Limb (tissue), 2 donors: ENCODE measurements around the gene SLC5A10.
"Not testable (repeated sequence)": the region's sequence is repeated elsewhere in the genome, so short reads cannot be mapped to it uniquely, and the experiment has no call there.

Experiments used
- DNase-seq, 2 donors: peaks; one replicate each; pipeline ENCODE4 v3.0.0-alpha.2; 2016; ENCODE audit errors: extremely low spot score in 2 of 2

Gene SLC5A10

DNA sequence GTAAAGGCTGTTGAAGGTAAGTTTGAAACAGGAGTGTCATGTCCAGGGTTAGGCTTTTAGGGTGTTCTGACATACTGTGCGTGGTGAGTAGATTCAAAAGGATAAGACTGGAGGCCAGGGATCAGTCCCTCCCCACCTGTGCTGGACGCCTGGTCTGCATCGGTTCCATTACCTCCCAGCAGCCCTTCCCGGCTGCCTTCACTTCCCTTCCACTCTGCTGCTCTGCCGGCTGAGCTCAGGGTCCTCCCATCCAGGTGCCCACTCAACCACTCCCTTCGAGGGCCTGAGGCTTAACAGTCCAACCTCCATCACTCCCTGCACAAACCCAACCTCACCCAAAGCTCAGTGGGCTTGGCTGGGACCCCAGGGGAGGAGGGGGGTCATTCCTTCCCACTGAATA lies 4.1 kb upstream of the SLC5A10 start:
- no peak for DNase-seq

DNA sequence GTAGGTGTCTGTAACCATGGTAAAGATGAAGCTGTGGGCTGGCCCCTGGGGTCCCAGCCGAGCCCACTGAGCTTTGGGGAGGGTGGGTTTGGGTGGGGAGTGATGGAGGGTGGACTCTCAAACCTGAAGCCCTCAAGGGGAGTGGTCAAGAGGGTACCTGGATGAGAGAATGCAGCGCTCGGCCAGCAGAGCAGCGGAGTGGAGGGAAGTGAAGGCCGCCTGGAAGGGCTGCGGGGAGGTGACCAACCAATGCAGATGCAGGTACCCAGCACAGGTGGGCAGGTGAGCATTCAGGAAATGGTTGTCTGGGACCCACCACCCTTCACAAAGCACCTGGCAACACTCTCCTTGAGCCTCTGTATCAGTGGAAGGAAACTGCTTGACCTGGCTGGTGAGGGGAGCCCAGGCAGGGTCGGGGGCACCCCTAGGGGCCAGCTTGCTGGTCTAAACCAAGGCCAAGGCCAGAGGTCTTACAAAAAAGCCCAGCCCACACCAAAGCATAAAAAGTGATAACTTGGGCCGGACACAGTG lies 3.4 kb upstream of the SLC5A10 start:
- DNase-seq: no peak

DNA sequence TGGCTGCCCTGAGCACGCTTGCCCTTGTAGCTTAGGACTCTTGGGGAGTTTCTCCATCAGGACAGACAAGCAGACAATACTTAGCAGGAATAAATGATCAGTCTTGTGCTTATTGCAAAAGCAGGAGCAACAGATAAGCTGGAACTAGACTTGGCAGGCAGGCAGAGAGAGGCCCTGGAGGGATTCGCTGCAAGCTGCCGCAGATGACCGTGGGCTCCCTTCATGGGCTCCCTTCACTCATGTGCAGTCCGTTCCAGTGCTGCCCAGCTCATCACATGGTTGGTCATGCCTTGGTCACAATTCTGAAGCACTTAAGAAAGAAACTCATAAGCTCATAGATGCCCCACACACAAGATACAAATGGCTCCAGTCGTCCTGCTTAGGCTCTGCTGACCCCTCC lies 2.4 kb upstream of the SLC5A10 start:
- no peak for DNase-seq

DNA sequence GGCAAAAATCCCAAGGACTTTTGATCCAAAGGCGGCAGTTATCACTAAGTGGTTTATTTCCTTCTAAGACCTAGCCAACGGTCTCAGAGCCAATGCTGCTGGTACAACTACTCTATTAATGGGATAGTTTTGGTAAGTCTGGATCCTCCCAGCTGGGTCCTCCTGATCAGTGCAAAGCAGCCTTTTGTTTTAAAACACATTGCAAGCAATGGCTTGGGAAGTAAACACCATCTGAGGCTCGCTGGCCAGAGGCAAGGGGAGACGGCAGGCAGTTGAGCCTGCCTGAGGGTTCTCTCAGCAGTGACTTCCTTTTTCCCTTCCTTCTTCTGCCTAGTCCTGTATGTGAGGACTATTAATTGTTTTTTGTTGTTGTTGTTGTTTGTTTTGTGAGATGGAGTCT lies 1.6 kb upstream of the SLC5A10 start:
- no peak for DNase-seq

DNA sequence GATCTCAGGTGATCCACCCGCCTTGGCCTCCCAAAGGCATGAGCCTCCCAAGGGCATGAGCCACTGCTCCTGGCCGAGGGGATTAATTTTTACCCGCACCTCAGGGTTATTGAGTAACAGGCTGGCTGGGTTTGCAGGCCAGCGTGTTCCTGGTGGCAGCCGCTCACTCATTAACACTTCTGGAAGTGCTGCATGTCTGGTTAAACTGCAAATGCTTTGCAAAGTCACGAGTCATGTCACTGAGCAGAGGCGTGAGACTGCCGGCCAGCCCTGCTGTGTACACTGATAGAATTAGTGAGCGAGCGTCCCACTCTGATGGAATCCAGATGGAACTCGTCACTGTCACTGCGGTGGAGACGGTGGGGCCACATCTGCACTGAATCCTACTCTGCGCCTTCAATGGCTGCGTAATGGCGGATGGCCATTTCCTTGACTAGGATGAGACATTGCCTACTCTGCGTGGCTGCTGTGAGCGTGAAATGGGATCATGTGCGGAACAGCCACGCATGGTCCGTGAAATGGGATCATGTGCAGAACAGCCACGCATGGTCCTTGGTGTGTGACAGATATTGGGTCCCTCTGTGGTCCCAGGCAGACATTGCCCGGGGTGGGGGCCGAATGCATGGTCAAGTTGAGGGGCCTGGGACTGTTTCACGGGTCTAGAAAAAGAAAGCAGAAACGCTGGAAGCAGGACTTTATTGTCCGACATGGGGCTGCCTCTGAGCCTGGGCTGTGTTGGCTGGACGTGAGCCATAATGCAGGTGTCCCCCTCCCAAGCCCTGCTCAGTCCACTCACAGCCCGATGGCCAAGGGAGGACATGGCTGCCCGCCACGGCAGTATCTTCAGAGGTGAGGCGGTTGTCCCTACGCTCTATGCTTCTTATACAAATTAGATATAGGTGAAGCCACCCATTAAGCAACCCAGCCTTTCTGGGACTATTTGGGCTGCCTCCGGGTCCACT lies 740 bp upstream of the SLC5A10 start:
- DNase-seq: no peak

DNA sequence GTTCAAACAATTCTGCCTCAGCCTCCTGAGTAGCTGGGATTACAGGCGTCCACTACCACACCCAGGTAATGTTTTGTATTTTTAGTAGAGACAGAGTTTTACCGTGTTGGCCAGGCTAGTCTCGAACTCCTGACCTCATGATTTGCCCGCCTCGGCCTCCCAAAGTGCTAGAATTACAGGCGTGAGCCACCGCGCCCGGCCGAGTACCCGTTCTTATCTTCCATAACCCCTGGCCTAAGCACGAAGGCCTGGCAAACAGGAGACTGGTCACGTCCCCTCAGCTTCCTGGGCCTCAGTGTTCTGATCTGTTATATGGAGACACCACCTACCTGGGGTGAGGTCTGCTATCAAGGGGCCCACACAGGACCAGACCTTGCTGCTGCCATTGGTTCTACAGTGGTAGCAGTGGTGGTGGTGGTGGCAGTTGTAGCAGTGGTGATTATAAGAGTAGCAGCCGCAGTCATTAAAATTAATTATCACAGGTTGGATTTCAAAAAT lies 1.3 kb downstream of the SLC5A10 start:
- no peak for DNase-seq

DNA sequence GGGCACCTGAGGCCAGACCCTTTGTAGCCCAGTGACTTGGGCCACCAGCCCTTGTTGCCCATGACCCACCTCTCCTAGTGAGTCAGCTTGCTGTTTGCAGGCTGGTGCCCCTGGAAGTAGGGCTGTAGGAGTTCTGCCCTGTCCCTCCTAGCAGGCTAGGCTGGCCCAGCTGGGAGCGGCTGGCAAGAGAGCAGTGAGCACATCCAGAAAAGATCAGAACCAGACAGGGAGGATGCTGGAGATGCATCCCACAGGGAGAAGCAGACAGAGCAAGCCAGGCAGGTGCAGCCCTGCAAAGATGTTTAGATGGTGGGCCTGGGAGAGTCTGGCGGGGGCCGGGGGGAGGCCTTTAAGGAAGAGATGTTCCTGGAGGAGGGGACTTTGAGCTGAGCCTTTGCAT lies 2.4 kb downstream of the SLC5A10 start:
- no peak for DNase-seq

DNA sequence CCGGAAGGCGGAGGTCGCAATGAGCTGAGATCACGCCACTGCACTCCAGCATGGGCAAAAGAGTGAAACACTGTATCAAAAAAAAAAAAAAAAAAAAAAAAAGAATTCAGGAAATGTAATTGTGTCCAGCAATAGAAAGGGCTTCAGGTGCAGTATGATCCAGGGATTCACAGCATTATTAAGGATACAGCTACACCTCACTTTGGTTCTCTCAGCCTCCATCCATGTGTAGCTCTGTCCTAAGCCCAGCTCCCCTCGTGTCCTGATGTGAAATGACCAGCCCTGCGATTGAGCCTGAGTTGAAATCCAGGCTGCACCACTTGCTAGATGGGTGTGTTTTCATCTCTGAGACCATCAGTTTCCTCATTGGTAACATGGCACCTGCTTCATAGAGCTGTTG lies 3.0 kb downstream of the SLC5A10 start:
- DNase-seq: no peak

DNA sequence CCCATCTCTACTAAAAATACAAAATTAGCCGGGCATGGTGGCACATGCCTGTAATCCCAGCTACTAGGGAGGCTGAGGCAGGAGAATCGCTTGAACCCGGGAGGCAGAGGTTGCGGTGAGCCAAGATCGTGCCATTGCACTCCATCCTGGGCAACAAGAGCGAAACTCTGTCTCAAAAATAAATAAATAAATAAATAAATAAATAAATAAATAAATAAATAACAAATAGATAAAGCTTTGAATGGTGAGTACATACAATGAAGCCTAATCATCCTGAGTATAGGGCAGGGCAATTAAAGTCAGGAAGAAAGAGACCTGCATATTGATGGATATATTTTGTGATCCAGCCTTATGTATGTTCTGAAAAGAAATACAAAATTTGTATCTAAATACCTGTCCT lies 4.1 kb downstream of the SLC5A10 start:
- DNase-seq: not testable (repeated sequence)

DNA sequence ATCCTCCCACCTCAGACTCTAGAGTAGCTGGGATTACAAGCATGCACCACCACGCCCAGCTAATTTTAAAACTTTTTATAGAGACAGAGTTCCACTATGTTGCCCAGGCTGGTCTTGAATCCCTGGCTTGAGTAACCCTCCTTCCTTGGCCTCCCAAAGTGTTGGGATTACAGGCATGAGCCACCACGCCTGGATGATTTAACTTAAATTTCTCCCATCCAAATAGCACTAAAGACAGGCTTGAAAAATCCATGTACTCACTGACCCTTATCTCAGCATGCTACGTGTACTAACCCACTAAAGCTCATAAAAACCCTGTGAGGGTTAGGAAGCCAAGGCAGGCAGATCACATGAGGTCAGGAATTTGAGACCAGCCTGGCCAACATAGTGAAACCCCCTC lies 4.6 kb downstream of the SLC5A10 start:
- no peak for DNase-seq

DNA sequence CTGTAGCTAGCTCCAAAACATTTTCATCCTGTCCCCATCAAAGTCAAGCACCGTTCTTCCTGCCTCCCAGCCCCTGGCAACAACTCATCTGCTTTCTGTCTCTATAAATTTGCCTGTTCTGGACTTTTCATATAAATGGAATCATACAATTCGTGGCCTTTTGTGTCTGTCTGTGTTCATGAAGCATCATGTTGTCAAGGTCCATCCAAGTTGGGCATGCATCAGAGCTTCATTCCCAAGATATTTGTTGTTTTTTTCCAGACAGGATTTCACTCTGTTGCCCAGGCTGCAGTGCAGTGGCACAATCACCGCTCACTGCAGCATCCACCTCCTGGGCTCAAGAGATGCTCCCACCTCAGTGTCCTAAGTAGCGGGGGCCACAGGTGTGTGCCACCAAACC lies 5.9 kb downstream of the SLC5A10 start:
- DNase-seq: no peak

DNA sequence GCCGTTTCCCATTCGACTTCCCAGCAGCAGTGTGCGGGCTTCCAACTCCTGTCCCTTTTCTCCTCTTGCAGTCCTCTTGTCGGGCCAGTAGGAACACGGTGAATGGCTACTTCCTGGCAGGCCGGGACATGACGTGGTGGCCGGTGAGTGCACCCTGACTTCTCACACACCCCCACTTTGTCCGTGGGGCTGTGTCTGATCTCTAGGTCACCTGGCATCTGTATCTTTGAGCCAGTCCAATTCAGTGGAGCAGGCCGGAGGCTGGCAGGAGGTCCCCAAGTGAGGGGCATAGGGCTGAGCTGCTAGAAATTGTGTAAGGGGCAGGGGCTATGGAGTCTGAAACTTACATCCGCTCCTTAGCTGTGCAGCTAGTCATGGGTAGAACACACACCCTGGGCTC lies 6.6 kb downstream of the SLC5A10 start:
- DNase-seq: no peak

DNA sequence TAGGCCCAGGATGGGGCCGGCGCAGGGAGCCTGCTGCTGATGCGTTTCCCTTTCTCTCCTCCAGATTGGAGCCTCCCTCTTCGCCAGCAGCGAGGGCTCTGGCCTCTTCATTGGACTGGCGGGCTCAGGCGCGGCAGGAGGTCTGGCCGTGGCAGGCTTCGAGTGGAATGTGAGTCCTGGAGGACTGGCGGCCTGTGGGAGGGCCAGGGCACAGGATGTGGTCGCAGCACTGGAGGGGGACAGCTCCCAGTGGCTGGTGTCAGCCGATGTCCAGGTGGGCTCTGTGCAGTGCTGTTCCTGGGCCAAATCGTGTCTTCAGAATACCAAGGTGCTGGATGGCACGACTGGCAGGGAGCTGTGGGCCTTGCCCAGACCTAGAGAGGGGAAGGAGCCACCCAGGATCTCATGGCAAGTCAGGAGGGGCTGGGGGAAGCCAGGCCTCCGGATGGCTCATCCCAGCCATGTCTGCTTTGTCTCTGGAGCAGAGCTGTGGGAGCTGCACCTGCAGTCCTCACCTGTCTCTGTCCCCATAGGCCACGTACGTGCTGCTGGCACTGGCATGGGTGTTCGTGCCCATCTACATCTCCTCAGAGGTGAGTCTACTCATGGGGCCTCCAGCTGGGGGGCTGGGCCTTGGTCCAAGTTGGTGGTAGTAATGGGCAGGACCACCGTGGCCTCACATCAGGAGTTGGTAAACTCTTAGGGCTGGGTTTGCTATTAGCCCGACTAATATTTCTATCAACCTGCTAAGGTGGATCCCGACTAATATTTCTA lies 7.3 kb downstream of the SLC5A10 start:
- peak in 1 of 2 donors; percentile 26 for DNase-seq

DNA sequence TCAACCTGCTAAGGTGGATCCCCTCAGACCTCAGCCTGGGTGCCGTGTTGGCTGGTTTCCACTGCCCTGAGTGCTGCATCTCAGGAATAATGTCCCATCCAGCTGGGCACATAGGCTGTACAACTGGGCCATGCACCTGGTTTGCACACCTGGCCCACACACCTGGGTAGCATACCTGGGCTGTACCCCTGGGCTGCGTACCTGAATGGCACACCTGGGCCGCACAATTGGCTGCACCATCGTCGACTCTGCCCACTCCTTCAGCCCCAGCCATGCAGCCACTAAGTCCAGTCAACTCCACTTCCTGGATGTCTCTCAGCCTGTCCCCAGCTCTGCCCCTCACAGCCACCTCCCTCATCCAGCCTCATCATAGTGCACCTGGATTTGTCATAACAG lies 7.9 kb downstream of the SLC5A10 start:
- DNase-seq: no peak

DNA sequence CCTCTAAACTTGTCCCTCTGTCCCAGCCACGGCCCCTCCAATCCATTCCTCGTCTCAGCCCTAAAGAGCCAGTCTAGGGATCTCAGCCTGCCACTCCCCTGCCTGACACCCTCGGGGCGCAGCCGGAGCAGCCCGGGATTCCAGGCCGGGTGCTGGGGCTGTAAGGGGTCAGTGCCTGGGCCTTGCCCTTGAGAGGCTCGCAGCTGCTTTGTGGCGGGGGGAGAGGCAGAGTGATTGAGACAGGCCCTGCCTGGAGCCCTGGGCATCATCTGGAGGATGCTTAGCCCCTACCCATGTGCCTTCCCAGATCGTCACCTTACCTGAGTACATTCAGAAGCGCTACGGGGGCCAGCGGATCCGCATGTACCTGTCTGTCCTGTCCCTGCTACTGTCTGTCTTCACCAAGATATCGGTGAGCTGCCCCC lies 8.3 kb downstream of the SLC5A10 start:
- peak in 1 of 2 donors; percentile 26 for DNase-seq

DNA sequence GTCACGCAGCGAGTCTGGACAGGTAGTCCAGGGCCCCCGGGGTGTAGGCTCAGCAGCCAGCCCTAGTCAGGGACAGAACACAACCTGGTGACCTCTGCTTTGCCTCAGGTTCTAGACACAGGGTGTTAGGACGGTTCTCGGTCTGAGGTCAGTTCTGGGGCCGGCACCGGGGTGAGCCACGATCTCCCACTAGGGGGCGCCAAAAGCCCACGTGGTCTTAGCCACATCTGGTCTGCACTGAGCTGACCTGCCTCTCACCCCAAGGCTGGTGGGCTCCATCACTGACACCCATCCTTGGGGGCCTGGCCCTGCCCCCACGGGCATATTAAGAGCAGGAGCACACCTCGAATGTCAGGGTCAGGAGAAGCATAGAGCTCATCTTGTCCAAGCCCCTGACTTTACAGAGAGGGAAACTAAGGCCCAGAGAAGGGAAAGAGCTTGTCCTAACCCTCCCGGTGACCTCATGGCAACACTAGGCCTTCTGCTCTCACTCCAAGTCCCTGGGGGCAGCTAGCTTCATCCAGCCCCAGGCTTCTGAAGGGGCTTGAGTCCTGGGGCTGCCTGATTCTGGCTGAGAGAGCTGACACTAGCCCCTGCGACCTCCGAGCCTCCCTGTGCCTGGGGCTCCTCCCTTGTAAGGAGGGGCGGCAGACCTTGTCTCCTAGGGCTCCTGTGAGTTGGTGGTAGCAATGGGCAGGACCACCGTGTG lies 9.0 kb downstream of the SLC5A10 start:
- DNase-seq: peak; percentile 60 to 83

DNA sequence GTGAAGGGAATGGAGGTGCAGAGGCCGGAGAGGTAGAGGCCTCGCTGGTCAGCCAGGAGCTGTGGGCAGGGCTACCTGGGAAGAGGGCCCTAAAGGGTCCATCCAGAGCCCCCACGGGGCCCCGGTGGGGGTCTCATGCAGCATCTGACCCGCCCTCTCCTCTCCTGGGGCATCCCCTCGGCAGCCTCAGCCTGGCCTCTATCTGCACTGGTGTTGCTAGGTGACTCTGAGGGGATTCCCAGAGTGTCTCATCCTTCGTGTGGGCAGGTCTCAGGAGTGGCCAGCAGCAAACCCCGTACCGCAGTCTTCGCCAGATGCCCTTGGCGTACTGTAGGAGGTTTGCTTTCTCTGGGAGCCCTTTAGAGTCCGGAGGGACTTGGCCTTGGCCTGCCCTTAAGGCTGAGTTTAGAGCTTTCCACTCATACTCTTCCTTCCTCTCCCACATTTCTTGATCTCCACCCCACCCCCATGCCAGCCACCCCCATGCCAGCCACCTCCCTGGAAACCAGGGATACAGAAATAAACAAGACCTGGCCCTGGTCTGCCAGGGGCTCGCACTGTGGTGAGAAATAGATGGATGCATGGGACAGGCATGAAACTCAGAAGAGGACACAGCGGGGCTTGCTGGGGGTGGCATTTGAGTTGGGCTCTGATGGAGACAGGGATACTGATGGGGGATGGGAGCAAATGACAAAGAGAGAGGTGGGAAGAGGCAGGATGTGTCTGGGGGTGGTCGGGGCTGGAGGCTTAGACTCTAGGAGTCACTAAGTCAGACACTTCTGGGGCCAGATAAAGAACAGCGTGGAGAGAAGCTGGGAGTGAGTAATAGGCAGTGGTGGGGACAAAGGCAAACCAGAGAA lies 9.9 kb downstream of the SLC5A10 start:
- DNase-seq: peak in 1 of 2 donors; percentile 29

DNA sequence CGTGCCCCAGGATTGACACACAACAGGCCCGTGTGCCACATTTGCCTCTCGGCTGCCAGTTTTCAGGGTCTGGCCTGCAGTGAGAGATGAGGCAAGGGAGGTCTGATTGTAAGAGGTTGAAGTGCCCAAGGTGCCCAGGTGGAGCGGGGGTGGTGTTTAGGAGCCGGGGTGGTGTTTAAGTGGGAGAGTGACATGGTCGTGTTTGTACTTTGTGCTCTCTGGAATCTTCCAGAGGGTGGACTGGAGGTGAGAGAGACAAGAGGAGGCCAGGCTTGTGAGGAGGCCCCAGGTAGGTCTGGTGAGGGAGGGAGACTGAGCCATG lies 10.5 kb downstream of the SLC5A10 start:
- DNase-seq: no peak

DNA sequence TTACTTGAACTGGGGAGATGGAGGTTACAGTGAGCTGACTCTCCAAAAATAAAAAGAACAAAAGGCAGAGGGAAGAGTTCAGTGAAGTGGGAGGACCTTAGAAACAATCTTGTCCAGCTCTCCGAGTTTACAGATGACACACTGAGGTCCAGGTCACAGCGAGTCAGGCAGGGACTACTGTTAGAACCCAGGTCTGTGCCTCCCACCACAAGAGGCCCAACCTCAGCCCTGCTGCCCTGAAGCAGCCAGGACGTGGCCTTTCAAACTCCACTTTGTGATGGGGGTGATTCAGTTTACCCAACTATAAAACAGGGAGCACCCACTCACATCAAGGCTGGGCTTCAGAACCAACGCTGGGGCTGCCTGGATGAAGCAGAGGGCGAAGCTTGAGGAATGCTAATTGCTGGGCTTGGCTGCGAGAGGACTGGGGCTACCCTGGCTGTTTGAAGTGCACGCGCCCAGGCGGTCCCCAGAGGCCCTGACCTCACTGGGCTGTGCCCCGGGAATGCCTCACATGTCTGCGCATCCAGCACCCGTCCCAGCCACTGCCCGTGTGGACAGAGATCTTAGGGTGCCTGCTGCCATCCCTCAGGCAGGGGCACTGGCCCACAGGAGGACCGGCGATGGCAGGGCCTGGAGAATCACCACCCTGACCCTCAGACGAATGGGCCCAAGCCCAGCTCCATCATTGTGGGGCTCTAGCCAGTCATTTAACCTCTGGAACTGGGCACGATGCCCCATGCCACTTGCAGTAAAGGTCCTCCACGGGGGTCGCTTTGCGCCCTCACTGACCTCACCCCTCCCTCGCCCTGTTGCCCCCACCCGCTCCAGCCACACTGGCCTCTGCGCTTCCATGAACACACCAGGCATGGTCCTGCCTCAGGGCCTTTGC lies 11.4 kb downstream of the SLC5A10 start:
- DNase-seq: peak in 1 of 2 donors; percentile 25

DNA sequence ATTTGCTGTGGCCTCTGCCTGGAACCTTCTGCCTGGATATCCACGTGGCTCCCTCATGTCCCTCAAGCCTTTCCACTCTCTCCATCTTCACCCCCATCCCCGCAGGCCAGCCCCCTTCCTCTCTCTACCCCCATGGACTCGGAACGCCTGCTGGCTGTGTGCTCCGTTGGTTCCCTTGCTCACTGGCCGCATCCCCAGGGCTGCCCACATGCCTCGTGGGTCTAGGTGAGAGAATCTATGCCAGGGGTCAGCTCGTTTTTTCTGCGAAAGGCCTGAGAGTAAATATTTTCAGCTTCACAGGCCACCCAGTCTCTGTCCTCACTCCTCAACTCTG lies 12.0 kb downstream of the SLC5A10 start:
- peak in 1 of 2 donors; percentile 30 for DNase-seq
